NCI-H2081 treated with DMSO at 0.1 percent for 48 hours (cell line): ENCODE results near the gene TSGA10IP.

Experiments used
- DNase-seq: peaks from one replicate; lab custom pipeline; 2025; lab: John Stamatoyannopoulos, UW

The TSGA10IP gene

DNA sequence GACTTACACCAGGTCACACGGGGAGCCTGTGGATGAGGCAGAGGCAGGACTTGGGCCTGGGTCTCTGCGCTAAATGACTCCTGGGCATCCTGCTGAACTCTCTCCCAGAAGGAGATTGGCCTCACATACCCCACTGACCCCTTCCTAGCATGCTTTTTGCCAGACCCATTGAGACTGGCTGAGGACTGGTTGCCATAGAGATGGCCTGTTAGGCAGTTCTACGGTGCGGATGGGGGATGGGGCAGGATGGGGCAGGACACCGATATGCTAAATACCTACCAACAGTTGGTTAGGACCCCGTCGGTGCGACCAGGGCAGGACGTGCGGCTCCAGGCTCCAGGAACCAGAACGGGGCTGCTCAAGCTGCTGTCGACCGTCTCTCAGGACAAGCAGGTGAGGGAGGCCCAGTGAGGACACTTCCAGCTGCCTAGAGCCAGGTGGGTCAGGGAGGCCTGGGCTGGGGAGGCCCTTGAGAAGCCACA, at the start of gene TSGA10IP:
TSGA10IP (plus strand) TSS at position 51 of the 482 bp plus-strand sequence; CDS start at position 247, 196 bp downstream.
- no peak for DNase-seq

- DNase-seq, result no peak
Measured at GRCh38 chr11:65895482-65895981, 49.7 kb upstream of the TSGA10IP start.

- no peak for DNase-seq
Measured at GRCh38 chr11:65896034-65896999, 49.0 kb upstream of the TSGA10IP start.

- DNase-seq, result no peak
Measured at GRCh38 chr11:65897020-65897471, 48.2 kb upstream of the TSGA10IP start.

DNA sequence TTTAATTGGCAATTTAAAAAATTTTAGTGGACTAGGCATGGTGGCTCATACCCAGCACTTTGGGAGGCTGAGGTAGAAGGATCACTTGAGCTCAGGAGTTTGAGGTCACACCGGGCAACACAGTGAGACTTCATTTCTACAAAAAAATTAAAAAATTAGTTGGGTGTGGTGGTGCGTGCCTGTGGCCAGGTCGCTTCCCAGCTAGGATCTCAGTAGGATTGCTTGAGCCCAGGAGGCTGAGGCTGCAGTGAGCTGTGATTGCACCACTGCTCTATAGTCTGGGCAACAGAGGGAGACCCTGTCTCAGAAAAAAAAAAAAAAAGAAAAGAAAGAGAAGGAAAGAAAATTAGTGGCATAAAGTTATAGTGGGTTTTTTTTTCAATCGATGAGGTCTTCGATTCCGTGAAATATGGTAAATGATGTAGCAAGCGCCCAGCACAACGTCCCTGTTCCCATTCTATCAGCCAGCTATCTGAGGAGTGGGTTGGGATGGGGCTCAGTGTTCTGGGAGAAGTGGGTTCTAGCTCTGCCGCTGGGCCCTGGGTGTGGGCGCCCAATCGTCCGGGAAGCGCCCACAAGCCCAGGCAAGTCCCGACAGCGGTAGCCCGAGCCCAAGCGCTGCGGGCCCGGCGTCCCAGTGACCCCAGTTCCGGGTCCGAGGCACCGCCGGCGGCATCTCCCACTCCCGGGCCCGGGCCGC, 46.5 kb upstream of the TSGA10IP start:
- no peak for DNase-seq

DNA sequence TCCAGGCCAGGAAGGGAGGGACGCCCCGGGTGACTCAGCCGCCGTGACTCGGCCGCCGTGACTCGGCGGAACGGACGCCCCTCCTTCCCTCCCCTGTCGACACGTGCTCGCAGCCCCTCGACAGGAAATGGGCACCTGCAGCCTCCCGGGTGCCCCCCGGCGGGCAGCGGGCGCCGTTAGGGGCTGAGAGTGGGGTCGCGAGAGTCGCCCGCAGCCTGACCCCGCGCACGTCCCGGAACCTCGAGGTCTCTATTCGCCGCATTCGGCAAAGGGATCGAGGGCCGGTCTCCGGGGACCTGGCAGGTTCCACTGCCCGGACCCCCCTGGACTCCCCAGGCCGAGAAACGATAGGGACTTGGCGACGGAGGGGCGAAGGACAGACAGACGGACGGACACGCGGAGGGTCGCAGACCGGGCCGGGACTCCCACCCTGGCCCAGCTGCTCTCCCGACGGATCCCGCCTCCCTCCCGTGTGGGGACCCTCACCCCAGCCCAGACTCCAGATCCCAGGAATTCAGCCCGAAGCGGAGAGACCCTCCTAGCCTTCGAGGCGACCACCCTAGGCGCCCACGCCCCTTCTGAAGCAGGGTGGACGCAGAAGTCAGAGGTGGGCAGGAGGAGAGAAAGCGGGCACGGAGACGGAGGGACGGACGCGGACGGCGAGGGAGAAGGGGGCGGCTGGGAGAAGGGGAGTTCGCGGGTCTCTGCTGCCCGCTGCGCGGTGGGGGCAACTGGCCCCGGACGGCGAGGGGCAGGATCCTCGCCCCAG, 45.7 kb upstream of the TSGA10IP start:
- DNase-seq, result no peak

GRCh38 chr11:65900125-65900898, 45.0 kb upstream of the TSGA10IP start, which contains the start of gene FOSL1:
Gene FOSL1, minus strand, starts transcription at chr11:65900388. Its CDS starts 49 bp downstream, at chr11:65900339.
- DNase-seq, result no peak

DNA sequence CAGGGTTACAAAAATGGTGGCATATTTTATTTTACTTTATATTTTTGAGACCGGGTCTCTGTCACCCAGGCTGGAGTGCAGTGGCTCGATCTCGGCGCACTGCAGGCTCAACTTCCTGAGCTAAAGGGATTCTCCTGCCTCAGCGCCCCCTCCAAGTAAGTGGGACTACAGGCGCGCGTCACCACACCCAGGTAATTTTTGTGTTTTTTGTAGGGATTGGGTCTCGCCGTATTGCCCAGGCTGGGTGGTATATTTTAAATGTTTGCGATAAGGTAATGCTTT, 44.4 kb upstream of the TSGA10IP start:
- DNase-seq, result no peak

DNA sequence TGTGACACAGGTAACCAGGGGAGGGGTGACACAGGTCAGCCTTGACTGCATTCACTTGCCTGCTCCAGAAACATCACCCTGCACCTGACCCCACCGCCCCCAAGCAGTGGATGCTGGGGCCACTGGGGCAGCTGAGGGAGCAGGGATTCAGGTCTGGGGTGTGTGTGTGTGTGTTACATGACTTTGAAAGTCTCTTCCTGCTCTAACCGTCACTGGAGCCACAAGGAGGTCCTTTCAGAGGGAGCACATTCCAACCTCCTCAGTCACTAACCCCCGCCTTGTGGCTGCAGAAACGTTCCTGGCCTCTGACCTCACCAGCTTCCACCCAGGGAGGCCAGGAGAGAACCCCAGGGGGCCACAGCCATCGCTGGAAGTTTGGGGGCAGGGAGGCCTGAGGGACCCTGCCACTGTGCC, 42.2 kb upstream of the TSGA10IP start:
- DNase-seq, result no peak

GRCh38 chr11:65903715-65904114, 41.6 kb upstream of the TSGA10IP start:
- DNase-seq, result no peak

DNA sequence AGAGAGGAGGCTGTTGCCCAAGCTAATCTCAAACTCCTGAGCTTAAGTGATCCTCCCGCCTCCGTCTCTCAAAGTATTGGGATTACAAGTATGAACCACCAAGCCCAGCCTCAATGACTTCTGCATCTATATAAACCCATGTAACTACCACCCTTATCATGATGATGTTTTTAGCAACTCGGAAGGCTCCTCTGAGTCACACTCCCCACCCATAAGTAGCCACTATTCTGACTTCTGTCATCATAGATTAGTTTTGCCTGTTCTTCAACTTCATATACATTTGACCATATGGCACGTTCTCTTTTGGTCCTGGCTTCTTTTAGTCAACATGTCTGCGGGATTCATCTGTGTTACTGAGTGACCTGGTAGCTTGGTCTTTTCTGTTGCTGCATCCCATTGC, 38.7 kb upstream of the TSGA10IP start:
- no peak for DNase-seq

GRCh38 chr11:65907878-65908277, 37.4 kb upstream of the TSGA10IP start:
- no peak for DNase-seq

DNA sequence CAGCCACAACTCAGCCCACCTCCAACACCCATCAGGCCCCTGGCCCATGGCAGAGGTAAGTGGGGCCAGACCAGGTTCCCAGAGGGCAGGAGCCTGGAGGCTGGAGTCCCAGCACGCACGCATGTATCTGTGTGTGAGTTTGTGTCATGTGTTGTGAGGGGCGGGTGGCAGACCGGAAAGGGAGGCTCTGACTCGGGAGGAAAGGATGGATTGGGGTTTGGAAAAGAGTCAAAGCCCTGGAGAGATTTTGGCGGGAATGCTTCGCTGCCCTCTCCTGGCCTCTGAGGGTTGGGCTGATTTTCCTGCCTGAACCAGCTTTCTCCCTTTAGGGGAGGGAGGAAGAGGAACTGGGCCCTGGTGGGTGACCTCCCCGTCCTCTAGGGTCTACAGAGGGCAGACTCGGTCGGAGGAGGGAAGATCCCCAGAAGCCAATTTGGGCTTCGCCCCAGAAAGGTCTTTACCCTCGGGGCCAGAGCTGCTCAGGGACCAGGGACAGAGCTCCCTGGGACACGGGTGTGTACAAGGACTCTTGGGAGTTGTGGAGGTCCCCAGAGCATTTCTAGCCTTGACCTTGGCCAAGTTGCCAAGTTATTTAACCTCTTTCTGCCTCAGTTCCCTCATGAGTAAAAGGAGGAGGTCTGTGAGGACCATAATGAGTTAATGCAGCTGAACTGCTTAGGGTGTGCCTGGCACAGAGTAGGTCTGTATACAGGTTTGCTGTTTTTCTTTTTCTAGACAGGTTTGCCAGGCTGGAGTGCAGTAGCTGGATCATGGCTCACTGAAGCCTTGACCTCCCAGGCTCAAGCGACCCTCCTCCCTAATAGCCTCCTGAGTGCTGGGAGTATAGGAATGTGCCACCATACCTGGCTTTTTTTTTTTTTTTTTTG, 33.4 kb upstream of the TSGA10IP start:
- no peak for DNase-seq

DNA sequence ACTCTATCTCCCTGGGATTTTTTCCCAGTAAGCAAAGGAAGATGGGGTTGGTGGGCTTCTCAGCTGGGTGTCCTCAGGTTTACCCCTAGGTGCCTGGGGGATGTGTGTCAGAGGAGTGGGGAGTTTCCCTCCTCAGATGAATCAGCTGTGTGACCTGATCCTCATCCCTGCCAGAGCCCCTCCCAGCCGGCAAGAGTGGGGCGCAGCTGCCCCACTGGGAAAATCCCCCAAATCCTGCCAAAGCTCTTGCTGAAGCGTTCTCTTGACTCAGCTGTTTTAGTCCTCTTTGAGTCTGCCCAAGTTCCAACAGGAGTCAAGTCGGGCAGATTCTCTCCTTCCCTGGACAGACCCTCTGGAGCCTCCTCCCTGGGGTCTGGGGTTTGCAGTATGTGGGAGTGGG, 32.4 kb upstream of the TSGA10IP start:
- DNase-seq, result no peak

- no peak for DNase-seq
Measured at GRCh38 chr11:65915101-65915820, 30.0 kb upstream of the TSGA10IP start.

- no peak for DNase-seq
Measured at GRCh38 chr11:65915821-65916251, 29.4 kb upstream of the TSGA10IP start.

- DNase-seq, result no peak
Measured at GRCh38 chr11:65916391-65916790, 28.9 kb upstream of the TSGA10IP start.

- DNase-seq, result no peak
Measured at GRCh38 chr11:65917077-65917433, 28.2 kb upstream of the TSGA10IP start.

DNA sequence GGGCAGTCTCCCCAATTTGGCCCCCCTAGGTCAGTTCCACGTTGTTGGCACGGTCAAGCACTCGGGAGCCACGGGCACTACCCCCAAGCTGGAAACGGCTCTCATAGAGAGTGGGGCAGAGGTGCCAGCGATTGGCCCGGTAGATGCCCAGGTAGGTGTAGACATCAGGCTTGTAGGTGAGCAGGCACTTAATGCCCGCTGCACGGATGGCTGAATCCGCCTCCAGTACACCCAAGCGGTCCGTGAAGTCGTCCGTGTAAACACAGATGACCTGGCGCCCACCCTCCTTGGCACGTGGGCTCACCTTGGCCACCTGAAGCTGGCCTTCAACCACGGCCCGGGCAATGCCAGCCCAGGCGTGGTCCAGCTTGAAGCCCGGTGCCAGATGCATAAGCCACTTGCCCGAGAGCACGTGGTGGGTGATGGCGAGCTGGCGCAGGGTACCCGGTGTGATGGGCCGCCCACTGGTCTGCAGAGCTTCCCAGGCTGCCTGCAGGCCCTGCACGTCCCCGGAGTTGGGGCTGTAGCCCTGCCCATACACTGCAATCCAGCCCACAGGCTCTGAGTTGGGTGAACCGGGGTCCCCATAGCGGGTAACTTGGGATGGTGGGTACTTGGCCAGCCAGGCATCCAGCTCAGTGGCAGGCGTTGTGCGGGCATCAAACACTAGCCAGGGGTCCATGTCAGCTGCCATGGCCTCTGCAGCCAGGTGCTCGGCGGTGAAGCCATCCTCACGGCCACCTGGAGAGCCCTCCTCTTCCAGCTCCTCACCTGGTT, 27.7 kb upstream of the TSGA10IP start:
- no peak for DNase-seq
